ENCODE results near the gene RAP2C.

RAP2C gene

GRCh38 chrX:132171881-132172280 is 47.4 kb downstream of the RAP2C start:
- no peak for ATAC-seq
- TF ChIP-seq BACH2 (CRISPR knock-in tag; IDR thresholded peaks at IDR 0.05; ENCODE audit: borderline replicate concordance): no peak
- TF ChIP-seq POU6F1 (CRISPR knock-in tag; IDR thresholded peaks at IDR 0.05; ENCODE audit: borderline replicate concordance, low read depth): no peak
- no peak for TF ChIP-seq CREB5 (CRISPR knock-in tag; IDR thresholded peaks at IDR 0.05; ENCODE audit: low read depth)
- no peak for TF ChIP-seq ISL1 (CRISPR knock-in tag; IDR thresholded peaks at IDR 0.05)
- no peak for TF ChIP-seq ARNTL (CRISPR knock-in tag; IDR thresholded peaks at IDR 0.05; ENCODE audit: borderline replicate concordance, low read depth)
- TF ChIP-seq ZNF8 (CRISPR knock-in tag; IDR thresholded peaks at IDR 0.05): no peak
- no peak for TF ChIP-seq ESRRG (CRISPR knock-in tag; IDR thresholded peaks at IDR 0.05)
- TF ChIP-seq PPARA (CRISPR knock-in tag; IDR thresholded peaks at IDR 0.05; ENCODE audit: borderline replicate concordance): no peak
- TF ChIP-seq TOX (CRISPR knock-in tag; IDR thresholded peaks at IDR 0.05; ENCODE audit: borderline replicate concordance): no peak
- no peak for TF ChIP-seq SNAI2 (CRISPR knock-in tag; IDR thresholded peaks at IDR 0.05)
- TF ChIP-seq, protein P1, sequence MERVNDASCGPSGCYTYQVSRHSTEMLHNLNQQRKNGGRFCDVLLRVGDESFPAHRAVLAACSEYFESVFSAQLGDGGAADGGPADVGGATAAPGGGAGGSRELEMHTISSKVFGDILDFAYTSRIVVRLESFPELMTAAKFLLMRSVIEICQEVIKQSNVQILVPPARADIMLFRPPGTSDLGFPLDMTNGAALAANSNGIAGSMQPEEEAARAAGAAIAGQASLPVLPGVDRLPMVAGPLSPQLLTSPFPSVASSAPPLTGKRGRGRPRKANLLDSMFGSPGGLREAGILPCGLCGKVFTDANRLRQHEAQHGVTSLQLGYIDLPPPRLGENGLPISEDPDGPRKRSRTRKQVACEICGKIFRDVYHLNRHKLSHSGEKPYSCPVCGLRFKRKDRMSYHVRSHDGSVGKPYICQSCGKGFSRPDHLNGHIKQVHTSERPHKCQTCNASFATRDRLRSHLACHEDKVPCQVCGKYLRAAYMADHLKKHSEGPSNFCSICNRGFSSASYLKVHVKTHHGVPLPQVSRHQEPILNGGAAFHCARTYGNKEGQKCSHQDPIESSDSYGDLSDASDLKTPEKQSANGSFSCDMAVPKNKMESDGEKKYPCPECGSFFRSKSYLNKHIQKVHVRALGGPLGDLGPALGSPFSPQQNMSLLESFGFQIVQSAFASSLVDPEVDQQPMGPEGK (CRISPR knock-in tag; IDR thresholded peaks at IDR 0.05; ENCODE audit: borderline replicate concordance): no peak
- no peak for TF ChIP-seq ZFP3 (CRISPR knock-in tag; IDR thresholded peaks at IDR 0.05)

DNA sequence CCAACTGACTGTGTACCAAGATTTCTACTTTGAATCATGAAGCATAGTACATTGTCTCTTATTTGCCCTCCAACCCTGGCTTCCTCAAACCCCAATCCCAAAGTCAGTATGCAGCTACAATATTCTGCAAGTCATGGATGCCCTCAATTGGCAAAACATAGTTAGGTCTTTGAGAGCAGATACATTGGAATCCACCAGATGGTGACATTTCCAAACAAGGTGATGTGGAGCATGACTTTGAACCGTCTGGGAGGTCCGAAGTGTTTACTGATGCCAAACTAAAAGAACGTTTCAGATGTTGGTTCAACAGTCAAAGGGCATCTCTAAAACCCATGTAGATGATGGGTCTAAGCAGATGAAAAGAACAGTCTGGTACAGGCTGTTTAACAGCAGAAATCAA is 47.8 kb downstream of the RAP2C start:
- ATAC-seq: no peak
- TF ChIP-seq ZFP3 (CRISPR knock-in tag; IDR thresholded peaks at IDR 0.05): no peak
- TF ChIP-seq ZC3H10 (CRISPR knock-in tag; IDR thresholded peaks at IDR 0.05): no peak
- TF ChIP-seq BACH2 (CRISPR knock-in tag; IDR thresholded peaks at IDR 0.05; ENCODE audit: borderline replicate concordance): no peak
- TF ChIP-seq OSR1 (CRISPR knock-in tag; IDR thresholded peaks at IDR 0.05): no peak
- TF ChIP-seq ZNF565 (CRISPR knock-in tag; conservative IDR thresholded peaks at IDR 0.05; ENCODE audit: low read depth): no peak
- no peak for TF ChIP-seq ZNF8 (CRISPR knock-in tag; IDR thresholded peaks at IDR 0.05)
- TF ChIP-seq ZFP30 (CRISPR knock-in tag; IDR thresholded peaks at IDR 0.05): no peak
- no peak for TF ChIP-seq PPARA (CRISPR knock-in tag; IDR thresholded peaks at IDR 0.05; ENCODE audit: borderline replicate concordance)
- TF ChIP-seq CREB5 (CRISPR knock-in tag; IDR thresholded peaks at IDR 0.05; ENCODE audit: low read depth): no peak
- TF ChIP-seq ZNF70 (CRISPR knock-in tag; IDR thresholded peaks at IDR 0.05): no peak
- TF ChIP-seq, protein P1 (CRISPR knock-in tag; IDR thresholded peaks at IDR 0.05; ENCODE audit: borderline replicate concordance): no peak
- no peak for TF ChIP-seq CSDC2 (CRISPR knock-in tag; IDR thresholded peaks at IDR 0.05)
- TF ChIP-seq ESRRG (CRISPR knock-in tag; IDR thresholded peaks at IDR 0.05): no peak

DNA sequence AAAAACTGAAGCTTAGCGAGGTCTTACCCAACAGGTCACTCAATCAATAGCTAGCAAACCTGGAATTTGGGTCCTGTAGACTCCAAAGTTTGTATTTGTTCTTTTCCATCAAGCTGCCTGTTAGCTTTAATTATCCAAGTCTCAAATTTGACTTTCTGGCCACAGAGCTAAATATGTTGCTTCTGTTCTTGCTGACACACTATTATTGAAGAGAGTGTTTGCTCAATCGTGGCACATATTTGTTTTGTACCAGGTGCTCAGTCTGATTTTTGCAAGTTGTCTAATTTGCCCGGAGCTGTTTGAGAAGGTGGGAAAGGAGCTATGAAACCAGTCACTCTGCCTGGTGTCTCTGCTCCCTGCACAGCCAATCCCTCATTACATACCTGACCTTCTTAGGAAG is 49.7 kb downstream of the RAP2C start:
- TF ChIP-seq, protein P2, sequence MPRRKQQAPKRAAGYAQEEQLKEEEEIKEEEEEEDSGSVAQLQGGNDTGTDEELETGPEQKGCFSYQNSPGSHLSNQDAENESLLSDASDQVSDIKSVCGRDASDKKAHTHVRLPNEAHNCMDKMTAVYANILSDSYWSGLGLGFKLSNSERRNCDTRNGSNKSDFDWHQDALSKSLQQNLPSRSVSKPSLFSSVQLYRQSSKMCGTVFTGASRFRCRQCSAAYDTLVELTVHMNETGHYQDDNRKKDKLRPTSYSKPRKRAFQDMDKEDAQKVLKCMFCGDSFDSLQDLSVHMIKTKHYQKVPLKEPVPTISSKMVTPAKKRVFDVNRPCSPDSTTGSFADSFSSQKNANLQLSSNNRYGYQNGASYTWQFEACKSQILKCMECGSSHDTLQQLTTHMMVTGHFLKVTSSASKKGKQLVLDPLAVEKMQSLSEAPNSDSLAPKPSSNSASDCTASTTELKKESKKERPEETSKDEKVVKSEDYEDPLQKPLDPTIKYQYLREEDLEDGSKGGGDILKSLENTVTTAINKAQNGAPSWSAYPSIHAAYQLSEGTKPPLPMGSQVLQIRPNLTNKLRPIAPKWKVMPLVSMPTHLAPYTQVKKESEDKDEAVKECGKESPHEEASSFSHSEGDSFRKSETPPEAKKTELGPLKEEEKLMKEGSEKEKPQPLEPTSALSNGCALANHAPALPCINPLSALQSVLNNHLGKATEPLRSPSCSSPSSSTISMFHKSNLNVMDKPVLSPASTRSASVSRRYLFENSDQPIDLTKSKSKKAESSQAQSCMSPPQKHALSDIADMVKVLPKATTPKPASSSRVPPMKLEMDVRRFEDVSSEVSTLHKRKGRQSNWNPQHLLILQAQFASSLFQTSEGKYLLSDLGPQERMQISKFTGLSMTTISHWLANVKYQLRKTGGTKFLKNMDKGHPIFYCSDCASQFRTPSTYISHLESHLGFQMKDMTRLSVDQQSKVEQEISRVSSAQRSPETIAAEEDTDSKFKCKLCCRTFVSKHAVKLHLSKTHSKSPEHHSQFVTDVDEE (CRISPR knock-in tag; IDR thresholded peaks at IDR 0.05): no peak
- no peak for TF ChIP-seq ISL1 (CRISPR knock-in tag; IDR thresholded peaks at IDR 0.05)
- TF ChIP-seq ZC3H10 (CRISPR knock-in tag; IDR thresholded peaks at IDR 0.05): no peak
- TF ChIP-seq ZFP30 (CRISPR knock-in tag; IDR thresholded peaks at IDR 0.05): no peak
- TF ChIP-seq ZNF70 (CRISPR knock-in tag; IDR thresholded peaks at IDR 0.05): no peak
- no peak for TF ChIP-seq CSDC2 (CRISPR knock-in tag; IDR thresholded peaks at IDR 0.05)
- no peak for TF ChIP-seq CREB5 (CRISPR knock-in tag; IDR thresholded peaks at IDR 0.05; ENCODE audit: low read depth)
- no peak for TF ChIP-seq ESRRG (CRISPR knock-in tag; IDR thresholded peaks at IDR 0.05)
- no peak for TF ChIP-seq GLIS3 (CRISPR knock-in tag; IDR thresholded peaks at IDR 0.05)
- no peak for TF ChIP-seq ZFP3 (CRISPR knock-in tag; IDR thresholded peaks at IDR 0.05)
- no peak for ATAC-seq
